ENCODE results near the gene PEX11A.
A peak's percentile ranks its signal among the peaks of the same experiment; 100 is the strongest.

The PEX11A gene

DNA sequence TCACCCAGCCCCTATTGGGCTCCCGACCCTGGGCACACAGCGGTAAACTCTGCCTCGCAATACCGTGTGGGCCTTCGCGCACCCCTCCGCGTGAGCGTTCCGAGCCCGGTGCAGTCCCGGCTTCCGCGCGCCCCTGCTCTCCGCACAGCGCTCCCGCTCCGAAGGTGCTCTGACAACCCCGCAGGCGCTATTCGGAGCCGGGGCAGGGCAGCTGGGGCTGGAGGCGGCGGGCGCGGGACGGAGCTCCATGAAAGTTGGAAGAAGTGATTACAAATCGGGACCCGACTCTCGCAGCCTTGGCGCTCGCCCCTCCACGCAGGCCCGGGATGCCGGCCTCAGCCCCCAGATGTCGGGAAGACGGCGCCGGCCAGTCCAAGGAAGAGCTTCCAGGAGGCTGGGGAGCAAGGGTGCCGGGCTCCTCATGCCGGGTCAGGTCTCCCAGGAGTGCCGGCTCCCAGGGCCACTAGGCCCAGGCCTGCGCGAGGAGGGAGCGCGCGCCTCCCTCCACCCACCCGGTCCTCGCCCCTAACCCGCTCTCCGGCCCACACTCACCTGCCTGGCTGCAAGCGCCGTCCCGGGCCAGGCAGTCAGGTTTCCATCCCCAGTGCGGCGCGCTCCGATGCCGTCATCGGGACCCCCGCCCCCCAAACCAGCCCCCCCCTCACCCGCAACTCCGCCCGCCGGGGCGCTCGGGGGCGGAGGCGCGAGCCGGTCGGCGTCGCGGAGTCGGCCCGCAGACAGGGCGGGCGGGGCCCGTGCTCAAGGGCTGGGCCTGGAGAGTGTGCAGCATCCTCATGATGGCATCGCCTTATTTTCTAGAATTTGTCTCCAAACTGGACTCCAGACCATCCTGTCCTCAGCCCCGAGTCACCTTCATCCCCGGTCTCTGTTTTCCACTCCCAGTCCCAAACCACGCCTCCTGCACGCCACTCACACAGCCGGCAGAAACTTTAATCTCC is 35.4 kb downstream of the PEX11A start, which contains the start of gene KIF7:
Gene KIF7, minus strand, starts transcription at position 621 of the 959 bp plus-strand sequence. CDS start 2,537 bp downstream, outside the sequence.
- DNase-seq: no peak

DNA sequence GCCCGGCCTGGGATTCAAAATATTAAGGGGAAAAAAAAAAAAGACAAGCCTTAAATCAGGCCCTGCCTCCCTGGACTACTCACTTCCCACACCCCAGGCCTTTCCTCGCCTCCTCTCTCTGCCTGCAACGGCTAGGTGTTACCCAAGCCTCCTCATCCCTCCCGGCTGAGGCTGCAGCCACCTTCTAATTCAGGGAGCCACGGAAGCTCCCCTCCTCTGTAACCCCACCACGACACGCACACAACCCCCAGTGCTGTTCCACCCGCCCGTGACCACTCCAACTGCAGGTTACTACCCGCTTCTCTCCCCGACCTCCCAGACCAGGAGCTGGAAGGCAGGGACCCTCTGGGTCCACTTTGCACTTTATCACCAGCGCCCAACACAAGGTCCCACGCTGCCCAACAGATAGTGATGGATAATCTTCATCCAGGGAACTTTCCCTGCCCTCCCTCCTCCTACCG is 36.2 kb downstream of the PEX11A start:
- no peak for DNase-seq

DNA sequence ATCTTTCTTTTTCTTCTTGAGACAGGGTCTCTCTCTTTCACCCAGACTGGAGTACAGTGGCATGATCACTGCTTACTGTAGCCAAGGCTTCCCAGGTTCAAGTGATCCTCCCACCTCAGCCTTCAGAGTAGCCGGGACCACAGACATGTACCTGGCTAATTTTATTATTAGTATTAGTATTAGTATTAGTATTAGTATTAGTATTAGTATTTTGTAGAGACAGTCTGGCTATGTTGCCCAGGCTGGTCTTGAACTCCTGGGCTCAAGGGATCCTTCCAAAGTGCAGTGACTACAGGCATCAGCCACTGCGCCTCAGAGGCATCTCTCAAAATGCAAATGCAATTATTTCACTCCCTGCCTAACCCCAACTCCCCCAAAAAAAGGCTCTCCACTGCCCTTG is 37.0 kb downstream of the PEX11A start:
- no peak for DNase-seq

DNA sequence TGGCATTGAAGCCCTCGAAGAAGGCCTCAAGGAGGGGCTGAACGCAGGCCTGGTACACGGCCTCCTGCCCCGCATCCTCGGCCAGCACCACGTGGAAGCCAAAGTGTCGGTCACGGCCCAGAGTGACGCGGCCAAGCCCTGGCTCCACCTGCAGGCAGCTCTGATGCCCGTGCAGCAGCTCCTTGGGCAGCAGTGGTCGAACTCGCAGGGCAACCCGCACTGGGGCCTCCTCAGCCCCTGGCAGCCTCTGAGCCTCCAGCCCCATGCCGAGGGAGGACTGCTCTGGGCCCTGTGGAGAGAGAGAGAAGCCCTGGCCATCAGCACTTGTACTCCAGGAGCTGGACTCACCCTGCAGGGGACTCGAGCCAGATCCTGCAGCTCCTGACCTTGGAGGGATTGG is 37.9 kb downstream of the PEX11A start:
- no peak for DNase-seq

DNA sequence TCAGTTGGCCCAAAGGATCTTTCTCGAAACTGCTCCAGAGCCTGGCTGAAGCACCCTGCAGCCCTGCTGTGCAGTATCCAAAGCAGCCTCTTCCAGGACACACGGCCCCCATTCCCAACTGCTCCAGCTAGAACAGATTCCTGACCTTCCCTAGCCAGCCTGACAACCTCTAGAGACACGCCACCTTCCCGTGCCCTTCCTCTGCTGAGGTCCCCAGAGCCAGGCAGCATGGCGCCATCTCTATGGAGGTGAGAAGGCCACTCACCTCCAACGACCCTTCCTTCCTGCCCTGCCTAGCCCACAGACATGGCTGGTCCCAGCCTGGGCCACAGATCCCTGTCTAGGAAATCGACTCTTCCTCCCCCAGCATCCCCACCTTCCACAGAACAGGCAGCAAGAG is 38.4 kb downstream of the PEX11A start:
- DNase-seq: no peak

DNA sequence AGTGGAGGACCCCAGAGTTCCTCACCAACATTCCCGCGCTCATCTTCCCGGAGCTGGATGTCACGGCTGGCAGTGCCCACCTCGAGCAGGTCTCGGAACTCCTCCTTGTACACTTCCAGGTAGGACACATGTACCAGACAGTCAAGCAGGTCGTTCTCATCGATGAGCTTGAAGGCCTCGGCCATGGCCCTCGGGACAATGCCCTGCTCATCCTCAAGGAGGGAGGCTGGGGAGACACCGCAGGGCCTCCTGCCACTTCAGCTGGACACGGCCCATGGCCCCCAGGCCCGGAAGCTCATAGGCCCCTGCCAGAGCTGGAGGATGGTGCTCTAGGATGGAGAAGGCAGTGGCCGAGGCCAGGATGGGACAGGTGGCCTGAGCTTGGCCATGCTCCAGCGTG is 40.8 kb downstream of the PEX11A start:
- DNase-seq: no peak

DNA sequence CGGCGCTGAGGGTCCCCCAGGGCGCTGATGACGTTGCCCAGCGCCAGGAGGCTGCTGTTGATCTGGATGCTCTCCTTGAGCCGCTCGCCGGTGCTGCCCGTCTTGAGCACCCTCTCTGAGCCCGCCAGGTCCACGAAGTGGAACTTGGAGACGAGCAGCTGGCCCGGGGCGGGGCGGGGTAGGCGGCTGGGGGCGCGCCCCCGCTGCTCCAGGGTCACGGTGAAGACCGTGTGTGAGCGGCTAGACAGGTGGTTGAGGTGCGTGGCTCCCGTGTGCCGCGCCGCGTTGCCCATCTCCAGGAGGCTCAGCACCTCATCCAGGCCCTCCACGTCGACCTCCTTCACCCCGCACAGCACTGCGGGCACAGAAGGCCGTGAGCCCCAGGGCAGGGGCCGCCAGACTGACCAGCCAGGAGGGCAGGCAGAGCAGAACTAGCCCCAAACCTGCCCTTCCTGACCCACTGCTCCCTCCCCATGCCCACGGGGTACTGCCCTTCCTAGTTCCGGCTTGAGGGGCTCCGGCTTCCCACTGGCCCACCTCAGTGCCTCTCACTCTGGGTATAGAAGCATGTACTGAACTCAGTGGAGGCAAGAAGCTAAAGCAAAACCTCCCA is 41.4 kb downstream of the PEX11A start:
- DNase-seq: no peak

DNA sequence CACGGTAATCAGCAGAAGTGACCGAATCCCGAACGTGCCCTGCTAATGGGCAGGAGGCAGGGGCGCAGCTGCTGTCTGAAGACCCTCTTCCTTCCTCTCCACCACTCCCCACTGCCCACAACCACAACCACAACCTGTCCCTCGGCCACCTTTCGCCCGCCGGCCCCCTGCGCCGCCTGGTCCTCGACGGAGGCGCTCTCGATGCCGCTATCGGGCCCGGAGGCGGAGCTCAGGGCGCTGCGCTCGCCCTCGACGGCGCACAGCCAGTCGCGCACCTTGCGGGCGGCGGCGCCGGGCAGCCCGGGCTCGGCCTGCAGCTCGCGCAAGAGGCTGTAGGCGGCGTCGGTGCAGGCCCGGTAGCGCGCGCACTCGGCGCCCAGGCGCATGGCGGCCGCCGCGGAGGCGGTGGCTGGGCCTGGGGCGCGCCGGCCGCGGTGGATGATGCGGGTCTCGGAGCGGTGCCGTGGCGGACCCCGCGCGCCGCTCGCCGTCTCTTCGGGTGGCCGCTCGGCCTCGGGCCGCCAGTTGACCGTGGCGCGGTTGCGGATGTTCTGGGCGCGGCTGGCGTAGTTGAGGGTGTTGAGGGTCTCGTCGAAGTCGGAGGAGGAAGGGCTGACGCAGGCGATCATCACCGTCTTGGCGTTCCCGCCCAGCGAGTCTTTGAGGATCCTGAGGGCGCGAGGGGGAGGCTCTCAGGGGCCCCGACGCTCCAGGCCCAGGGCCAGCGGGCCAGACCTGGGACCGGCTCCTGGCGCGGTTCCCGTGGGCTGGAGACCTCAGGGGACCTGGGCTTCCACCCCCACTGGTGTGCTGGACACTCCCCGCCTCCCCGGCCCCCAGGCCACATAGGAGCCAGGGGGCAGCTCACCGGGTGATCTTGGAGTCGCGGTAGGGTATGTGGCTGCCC is 42.2 kb downstream of the PEX11A start:
- no peak for DNase-seq

DNA sequence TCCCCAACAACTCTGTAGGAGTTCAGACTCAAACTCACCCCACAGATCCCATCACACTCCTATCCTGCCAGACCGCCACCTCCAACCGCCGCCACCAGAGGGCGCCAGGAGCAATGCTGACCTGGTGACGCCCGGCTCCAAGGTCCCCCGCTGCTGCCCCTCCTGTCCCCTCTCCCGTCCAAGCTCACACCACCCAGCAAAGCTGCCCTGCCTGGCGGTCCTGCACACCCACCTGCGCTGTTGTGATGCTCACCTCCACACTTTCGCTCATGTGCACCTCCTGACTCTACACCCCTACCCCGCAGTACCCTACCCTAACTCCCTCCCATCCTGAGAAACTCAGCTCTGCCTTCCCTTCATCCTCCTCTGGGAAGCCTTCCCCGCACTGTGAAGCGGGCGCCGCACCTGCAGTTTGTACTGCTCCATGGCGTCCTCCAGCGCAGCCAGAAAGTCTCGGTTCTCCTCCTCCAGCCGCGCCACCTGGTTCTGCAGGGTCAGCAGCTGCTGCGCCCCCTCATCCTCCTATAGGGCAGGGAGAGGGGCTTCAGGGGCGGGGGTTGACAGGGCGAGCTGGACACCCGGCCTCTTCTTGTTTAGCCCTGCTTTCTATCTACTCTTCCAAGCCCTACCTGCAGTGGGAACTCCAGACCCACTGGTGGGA is 43.2 kb downstream of the PEX11A start:
- DNase-seq: peak; percentile 29

DNA sequence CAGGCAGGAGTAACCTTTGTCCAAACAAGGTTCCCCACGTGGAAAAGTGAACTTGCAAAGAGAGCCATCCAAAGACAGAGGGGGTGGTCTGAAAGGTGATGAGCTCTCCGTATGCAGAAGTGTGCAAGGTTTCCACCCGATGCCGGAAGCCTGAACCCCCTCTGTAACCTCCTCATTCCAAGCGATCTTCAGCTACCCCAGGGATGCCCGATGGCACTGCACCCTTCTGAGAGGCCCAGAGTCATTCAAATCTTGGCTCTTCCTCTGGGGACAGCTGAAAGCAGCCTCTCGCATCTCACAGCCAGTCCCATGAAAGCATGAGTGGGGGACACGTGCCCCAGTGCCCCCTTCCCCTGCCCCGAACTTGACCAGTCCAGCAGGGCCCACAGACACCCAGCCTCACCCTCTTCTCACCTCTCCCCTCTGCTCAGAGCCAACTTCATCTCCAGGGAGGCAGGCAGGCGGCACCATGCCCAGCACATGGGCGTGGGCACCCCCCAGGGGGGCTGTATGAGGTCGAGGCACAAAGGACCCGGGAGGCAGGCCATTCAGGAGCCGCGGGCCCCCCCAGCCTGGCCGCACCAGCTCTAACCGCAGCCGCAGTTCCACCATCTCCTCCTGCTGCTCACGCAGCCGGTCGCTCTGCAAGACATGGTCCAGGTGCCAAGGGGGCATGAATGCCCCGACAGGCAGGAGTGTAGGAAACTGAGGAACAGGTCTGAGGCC is 44.0 kb downstream of the PEX11A start:
- DNase-seq: no peak

DNA sequence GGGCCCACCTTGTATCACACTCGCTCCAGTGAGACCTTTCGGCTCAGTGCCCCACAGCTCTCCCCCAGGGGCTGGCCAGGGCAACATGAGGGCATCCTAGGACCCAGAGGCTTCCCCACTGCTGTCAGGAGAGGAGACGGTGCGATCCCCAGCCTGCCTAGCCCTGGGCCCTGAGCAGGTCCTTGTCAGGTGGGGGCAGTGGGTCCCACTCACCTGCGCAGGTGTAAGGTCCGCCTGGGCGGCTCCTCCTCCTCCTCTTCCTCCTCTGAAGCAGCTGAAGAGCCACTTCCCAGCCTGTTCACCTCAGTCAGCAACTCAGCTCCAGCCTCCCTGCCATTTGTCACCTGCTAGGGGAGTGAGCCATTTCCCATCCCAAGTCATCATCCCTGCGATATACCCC is 44.9 kb downstream of the PEX11A start:
- no peak for DNase-seq

DNA sequence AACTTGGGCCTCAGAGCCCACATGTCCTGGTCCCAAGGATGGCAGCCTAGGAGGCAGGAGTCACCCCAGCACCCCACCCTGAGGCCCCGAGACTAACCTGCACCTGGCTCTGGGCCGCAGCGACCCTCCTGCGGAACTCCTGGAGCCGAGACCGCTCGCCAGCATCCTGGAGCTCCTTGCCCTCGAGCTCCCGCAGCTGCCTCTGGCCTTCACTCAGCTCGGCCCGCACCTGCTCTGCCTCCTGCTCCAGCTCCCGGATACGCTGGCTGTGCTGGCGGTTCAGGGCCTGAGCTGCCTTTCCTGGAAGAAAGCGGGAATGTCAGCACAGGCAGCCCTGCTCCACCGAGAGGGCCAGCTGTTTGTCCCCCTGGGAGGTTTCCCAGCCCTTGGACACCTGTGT is 48.4 kb downstream of the PEX11A start:
- DNase-seq: no peak

DNA sequence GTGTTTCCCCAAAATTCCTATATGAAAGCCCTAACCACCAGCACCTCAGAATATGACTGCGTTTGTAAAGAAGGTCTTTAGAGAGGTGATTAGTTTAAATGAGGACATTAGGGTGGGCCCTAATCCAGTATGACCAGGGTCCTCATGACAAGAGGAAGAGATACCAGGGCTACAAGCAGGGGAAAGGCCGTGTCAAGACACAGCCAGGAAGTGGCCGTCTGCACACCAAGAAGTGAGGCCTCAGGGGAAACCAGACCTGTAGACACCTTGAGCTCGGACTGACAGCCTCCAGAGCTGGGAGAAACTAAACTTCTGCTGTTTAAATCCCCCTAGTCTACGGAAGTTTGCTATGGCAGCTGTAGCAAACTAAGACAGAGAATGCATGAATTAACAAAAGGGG is 49.5 kb downstream of the PEX11A start:
- DNase-seq: no peak

DNA sequence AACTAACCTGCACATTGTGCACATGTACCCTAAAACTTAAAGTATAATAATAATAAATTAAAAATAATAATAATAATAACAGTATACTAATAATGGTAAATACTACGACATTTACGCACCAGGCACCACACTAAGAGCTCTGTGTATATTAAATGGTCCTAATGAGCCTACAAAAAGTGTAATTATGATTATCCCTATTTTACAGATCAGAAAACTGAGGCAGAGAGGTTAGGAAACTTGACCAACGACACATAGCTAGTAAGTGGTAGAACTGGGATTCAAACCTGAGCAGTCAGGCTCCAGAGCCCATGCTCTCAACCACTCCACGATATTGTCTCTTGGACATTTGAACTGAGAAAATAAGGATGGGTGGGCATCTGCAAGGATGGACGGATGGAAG is 50.3 kb downstream of the PEX11A start:
- no peak for DNase-seq

DNA sequence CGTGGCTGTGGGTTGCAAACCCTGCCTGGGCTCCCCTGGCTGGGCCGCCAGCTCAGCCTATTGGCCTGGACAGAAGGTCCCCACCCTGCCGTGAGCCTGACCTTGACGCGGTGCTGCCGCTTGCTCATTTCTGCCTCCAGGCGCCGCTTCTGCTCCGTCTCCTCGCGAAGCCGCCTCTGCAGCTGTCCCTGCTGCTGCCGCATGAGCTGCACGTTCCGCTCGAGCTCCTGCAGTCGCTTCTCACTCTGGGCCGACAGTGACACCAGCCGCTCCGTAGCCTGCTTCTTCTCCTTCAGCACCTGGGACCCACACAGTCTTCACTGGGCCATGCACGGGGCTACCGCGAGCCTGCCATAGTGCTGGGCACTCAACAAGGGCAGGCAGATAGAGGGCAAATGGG is 57.0 kb downstream of the PEX11A start:
- no peak for DNase-seq

DNA sequence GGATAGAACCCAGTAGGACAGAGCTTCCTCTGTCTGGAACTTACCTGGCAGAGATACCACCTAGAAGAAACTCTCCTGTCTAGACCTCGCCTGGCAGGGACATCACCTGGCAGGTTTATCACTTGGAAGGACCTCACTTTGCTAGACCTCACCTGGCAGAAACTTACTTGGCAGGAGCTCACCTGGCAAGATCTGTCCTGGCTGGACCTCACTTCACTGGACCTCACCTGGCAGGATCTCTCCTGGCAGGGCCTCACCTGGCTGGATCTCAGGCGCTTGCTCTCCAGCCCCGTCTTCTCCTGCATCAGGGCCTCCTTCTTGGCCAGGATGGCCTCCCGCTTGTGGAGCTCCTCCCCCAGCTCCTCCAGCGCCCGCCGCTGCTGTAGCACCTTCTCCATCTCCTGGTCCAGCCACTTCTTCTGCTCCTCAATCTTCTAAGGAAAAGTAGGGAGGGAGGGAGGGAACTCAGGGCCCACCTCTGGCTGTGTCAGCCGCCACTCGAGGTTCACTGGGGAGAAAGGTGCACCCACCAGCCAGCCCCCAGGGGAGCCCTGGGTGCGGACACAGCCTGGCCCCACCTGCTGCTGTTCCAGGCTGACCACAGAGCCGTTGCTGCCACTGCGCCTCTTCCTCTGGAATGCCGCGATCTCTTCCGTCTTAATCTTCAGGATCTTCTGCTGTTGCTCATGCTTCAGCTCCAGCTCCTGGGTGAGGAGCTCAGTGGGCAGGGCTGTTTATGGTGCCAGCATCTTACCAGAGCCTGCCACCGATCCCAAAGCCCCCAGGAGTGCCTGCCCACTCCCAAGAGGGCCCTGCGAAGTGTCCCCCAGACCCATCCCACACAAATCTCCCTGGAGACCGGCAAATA is 57.8 kb downstream of the PEX11A start:
- no peak for DNase-seq

DNA sequence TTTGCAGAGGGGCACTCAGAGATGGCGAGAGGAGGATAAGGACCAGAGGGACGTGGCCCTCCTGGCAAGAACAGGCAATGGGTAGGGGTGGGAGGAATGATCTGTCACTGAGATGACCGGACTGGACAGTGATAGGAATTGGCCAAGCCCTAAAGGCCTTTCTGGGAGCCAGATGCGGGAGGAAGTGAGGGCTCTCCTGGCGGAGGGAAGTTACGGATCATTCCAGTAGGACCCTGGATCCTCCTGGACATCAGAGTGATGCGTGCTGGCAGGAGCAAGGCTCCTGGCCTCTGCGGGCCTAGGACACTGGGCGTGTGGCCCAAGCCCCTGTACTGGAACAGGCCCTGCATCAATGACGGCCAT is 58.7 kb downstream of the PEX11A start:
- DNase-seq: no peak

All from activated effector memory CD4-positive, alpha-beta T cell treated with Interleukin-2 at 50 U/mL for 16 hours (primary cell).